Measurements from ENCODE around the gene TTC4.
"Not testable (repeated sequence)": the region's sequence is repeated elsewhere in the genome, so short reads cannot be mapped to it uniquely, and the experiment has no call there.

TTC4 gene

DNA sequence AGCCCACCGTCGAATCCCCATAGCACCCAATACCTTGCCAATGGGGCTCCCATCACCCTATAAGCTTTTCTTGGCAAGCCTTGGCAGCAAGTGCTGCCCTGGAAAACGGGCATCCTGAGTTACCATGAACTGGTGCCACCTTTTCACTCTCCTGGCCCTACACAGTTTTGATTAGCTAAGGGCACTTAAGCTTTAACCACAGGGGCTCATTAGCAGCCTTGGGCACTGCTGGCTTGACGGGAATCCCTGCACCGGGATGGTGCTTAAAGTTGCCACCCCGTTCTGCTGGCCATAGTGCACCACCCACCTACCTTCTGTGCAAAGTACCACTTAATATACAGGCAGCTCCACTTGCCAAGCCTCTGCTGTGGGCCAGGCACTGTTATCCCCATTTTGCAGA is 34.9 kb downstream of the TTC4 start:
- DNase-seq (ENCODE audit: low read depth): no peak

DNA sequence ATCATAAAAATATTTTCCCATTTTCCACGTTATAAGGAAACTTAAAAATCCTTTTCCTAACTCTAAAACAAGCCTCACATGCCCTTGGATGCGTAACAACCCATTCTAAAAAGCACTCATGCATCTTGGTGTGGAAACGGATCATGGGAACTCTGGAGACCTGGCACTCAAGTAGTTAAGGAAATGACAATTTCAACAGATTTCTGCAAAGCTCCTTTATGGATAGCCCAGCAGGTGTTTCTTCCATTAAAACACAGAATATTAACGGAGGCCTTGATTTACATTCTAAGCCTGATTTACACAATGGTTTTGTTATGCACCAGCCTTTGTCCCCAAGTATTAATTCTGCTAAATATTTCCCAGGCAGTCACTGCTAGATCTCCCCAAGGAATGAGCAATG is 35.8 kb downstream of the TTC4 start:
- DNase-seq (ENCODE audit: low read depth): no peak

DNA sequence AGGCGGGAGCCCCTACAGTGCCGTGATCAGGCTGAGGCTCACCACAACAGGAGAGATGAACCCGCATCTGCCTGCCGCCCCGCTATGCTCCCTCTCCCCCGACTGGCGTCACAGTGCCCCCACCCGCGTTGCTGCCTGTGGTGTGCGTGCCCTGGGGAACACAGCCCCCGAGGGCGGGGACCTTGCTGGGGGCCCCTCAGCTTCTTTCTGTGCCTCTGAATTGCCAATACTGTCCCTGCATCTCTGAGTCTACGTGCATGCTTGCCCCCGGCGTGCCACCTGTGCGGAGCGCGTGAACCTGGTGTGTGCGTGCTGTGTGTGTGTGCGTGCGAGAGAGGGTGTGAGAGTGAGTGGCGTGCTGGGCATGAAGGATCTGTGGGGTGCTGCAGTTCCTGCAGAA is 38.4 kb downstream of the TTC4 start:
- no peak for DNase-seq (ENCODE audit: low read depth)

DNA sequence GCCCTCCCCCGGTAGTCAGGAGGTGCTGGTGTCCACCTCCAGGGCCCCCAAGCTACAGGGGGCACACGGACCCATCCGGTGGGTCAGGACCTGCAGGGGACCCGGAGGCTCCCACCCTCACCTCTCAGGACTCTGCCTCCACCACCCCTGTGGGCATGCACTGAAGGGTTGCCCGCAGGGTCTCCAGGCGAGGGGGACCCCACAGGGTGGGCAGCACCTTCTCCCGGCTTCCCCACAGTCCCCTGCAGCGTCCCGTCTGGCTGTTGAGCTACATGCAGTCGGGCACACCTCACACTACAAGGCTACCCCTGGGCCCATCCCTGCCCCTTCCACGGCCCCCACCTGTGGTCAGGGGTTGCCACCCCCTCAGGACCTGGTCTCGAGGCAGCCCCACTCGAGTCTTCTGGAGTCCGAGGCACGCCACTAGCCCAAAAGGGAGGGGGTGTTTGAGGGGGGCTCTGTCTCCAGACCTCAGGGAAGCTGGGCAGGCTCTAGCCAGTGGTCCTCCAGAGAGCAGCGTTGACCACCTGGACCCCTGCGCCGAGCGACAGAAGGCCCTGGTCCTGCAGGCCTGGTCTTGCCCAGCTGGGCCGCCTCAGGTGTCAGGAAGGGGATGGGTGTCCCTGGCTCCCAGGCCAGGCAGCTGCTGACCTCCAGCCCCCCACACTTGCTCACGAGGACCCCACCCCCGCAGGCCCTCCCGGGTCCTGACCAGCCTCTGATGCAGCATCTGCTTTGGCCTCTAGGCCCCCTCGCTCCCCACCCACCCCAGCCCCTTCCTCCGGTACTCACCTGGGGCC is 39.0 kb downstream of the TTC4 start:
- no peak for DNase-seq (ENCODE audit: low read depth)

DNA sequence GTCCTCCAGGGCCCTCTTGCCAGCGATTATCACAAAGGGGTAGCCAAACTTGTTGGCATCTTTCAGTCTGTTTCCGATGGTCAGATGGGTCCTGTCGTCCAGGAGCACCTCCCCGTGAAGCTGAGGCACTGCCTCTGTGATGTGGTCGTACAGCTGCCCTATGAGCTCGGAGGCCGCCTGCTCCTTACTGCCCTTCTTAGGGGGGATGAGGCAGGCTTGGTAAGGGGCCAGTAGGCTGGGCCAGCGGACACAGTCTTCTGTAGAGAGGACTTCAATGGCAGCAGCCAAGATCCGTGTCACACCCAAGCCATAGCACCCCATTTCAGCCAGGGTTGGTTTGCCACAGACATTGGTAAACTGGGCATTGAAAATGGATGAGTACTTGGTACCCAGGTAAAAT is 42.2 kb downstream of the TTC4 start:
- DNase-seq (ENCODE audit: low read depth): no peak

DNA sequence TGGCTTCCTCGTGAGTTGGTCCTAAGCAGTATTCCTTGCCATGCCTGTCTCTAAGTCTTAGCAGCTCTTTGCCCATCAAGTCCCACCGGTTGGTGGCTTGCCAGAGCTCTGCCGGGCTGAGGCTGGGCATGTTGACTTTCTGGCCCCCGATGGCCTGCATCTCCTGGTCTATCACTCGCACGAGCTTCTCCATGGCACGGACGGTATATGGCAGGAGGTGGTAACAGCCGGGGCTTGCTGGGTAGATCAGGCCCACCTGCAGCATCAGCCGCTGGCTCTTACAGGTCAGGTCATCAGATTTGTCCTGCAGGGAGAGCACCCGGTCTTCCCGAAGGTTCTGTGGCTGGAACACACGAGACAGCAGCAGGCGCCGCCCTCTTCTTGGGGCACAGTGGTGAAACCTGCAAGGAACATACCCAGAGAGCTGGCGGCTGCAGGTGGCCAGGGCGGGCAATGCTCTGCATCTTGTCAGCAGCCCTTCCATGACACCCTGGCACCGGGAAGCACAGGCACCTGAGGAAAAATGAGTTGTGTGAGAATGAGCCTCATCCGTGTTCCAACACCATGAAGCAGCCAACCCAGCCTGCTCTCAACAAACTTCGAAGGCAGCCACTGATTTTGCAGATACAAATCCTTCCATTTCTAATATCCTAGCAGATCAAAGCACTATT is 43.2 kb downstream of the TTC4 start:
- DNase-seq (ENCODE audit: low read depth): no peak

DNA sequence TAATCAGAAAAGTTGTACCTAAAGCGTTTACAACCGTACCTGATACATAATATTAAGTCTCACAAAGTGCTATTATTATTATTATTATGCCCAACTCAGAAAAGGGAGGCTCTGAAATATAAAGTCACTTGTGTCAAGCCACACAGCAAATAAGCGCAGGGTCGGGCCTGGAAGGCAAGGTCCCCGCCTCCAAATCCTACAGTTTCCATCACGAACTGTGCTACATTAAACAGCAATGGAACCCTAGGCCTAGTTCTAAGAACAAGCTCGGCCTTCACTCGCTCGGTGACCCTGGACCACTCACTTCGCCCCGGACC is 48.1 kb downstream of the TTC4 start:
- DNase-seq (ENCODE audit: low read depth): no peak

DNA sequence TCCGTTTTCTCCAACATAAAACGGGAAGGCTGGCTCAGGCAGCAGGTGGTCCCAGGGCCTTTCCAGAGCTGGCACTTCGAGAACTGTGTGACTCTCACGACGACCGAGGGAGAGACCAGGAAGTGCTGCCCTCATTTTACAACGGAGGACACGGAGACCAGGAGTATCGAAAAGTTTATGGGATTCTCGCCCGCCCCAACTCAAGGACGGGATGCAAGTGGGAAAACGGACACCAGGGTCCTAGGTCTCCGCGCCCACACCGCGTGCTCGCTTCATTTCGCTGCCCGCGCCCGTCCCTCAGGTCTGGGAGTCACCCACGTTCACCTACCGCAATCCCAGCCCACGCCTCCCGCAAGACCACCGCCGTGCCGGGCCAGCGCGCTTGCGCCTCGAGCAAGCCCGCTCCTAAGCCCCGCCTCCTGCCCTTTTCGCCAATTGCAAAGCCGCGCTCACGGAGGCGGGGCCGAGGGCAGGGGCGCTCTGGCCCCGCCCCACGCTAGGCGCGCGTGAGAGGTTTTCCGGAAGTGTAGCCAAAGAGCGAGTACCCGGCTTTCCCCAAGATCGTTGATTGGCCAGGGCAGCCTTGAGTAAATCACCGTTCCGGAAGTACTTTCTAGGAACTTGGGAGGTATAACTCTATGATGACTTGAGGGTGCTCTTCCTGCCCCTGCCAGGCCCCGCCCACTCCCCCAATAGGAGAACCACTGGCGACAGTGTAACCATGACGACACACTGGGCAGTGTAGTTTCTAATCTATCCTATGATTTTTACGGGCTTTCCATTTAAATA is 48.7 kb downstream of the TTC4 start, which contains the start of gene PARS2:
TSS of gene PARS2 (minus strand) at position 391 of the 789 bp plus-strand sequence. CDS start 5,362 bp downstream, outside the sequence.
- peak; percentile 100 for DNase-seq (ENCODE audit: low read depth)

DNA sequence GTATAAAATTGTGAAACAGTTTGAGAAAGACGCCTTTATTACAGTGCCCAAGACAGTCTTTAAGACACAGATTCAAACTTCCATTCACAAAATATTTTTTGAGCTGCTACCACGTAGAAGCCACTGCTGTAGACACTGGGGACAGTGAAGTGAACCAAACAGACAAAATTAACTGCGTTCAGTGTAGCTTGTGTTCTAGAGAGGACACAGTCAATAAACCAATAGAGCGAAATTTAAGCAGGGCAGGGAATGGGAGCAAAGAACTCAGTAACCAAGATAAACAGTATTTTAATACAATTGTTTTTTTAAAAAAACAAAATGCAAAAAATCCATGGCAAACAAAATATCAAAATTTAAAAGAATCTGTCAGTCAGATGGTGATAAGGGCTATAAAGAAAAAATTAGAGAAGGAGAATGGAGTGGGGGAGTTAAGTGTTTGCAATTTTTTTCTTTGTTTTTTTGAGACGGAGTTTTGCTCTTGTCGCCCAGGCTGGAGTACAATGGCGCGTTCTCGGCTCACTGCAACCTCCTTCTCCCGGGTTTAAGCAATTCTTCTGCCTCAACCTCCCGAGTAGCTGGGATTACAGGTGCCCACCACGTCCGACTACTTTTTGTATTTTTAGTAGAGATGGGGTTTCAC is 49.4 kb downstream of the TTC4 start:
- no peak for DNase-seq (ENCODE audit: low read depth)

DNA sequence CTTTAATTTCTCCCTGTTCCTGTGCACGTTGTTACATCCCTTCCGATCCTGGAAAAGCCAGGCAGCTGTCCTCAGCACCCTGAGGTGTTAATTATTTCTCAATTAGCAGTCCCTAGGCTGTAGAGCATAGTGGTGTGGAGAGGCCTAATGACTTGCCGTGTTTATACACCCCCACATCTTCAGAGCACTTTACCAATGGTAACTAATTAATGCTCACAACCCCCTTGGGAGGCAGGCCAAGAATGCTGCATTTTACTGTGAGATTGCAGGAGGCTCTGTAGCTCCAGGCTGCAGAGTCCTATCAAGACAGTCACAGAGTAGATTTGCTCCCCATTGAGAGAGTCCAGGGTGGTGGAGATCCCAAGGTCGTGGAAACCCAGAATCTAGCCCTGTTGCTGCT is 51.1 kb downstream of the TTC4 start:
- DNase-seq (ENCODE audit: low read depth): no peak

DNA sequence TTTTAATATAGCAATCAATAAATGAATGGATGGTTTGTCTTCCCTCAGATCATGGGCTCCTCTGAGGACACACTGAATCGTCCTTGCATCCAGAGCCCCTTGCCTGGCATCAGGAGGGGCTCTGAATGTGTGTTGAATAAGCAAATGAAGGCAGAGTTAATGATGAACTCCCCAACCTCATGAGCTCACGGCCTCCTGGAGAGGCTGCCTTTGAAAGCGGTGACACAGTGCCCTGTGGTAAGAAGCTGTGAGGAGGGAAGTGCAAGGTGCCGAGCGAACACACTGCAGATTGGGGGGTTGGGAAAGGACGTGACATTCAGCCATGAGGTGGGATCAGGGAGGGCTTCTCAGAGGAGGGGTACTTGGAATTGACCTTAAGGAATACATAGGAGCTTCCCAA is 51.9 kb downstream of the TTC4 start:
- no peak for DNase-seq (ENCODE audit: low read depth)

DNA sequence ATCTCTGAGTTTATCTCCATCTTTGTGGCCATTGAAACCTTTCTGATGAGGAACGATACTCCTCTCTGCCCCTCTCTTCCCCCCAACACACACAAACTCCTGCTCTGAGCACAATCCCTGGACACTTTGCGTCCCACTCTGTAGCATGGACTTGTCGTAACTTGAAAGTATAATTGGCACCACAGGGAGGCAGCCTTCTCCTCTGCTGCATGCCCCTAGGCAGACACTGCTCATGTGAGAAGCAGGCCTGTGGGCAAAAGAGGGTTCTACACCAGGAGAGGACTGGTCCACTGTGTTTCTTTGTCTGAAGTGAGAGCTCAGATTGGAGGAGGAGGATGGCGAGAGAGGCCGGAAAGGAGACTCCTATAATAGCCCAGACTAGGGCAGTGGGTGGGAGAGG is 52.4 kb downstream of the TTC4 start:
- peak; percentile 23 for DNase-seq (ENCODE audit: low read depth)

DNA sequence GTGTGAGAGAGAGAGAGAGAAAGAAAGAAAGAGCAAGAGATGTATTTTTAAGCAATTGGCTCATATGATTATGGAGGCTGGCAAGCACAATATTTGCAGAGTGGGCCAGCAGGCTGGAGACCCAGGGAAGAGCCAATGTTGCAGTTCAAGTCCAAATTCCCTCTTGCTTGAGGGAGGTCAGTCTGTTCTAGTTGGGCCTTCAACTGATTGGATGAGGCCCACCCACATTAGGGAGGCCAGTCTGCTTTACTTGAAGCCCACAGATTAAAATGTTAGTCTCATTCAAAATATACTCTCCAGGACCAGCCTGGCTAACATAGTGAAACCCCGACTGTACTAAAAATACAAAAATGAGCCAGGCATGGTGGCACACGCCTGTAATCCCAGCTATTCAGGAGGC is 57.3 kb downstream of the TTC4 start:
- no peak for DNase-seq (ENCODE audit: low read depth)

DNA sequence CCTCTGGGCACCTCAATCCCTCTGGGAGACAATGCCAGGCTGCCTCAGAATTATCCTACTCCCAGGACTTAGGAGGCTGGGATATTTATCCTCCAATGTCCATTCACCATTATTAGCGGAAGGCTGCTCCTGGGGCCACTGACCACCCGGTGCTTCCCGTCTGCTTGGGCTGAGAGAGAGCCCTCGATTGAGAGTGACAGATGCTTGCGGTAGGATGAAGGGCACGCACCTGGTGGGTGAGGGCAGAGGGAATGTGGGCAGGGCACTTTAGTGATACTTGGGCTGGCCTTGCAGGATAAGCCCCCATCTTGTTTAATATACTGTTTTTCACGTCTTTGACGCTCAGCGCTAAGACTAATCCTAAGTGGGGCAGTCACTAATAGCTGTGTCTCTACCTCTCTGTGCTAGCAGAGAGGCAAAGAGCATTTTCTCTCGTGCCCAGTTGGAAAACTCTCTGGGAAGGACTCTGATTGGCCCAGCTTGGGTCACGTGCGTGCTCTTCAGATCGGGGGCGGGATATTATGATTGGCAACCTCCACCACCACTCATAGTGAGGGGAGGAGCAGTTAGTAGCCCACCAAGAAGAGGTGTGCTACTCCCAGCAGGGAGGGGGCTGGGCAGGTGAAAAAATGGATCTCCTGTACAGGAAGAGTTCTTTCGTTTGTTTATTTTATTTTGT is 59.3 kb downstream of the TTC4 start:
- DNase-seq (ENCODE audit: low read depth): peak; percentile 66

DNA sequence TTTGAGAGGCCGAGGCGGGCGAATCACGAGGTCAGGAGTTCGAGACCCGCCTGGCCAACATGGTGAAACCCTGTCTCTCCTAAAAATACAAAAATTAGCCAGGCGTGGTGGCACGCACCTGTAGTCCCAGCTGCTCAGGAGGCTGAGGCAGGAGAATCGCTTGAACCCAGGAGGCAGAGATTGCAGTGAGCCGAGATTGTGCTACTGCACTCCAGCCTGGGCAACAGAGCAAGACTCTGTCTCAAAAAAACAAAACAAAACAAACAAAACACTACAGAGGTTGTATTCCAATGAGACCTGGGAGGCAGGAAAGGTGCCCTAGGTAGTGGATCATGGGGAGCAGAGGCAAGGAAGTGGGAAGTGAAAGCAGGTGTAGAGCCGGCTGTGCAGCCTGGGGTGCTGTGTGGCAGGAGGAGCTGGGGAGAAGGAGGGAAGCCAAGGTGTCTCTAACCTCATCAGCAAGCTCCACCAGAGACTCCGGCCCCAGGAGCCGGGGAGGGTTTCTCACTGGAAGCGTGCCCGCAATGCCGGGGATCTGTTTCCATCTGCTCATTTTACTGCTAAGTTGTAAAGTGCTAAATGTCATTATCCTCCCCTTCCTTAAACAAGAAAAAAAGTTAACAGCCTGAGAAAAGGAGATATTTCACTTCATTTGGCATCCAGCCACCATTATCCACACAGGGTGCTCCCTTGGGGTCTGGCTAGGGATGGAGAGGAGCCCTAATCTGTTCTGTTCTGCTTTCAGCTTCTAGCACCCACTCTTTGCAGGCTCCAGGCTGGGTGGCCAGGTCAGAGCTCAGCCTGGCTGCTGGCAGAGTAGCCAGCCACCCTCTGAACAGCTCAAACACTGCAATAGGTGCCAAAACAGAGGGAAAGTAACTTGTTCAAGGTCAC is 60.4 kb downstream of the TTC4 start:
- not testable (repeated sequence) for DNase-seq (ENCODE audit: low read depth)

DNA sequence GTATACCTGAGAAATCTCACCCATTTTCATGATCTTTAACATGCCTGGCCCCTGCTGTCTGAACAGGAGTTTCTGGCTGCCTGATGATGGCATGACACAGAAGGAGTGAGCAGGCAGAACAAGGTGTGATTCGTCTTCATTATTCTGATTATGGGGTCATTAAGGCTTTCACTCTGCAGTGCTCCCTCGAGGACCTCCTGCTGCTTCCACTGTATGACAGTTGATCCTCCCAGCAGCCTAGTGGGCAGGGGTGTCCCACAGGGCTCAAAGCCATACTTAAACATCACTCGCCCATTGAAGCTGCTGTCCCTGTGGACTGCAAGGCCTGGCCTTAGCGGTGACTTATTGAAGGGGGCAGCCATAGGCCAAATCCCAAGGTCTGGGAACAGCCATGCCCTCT is 61.4 kb downstream of the TTC4 start:
- no peak for DNase-seq (ENCODE audit: low read depth)

DNA sequence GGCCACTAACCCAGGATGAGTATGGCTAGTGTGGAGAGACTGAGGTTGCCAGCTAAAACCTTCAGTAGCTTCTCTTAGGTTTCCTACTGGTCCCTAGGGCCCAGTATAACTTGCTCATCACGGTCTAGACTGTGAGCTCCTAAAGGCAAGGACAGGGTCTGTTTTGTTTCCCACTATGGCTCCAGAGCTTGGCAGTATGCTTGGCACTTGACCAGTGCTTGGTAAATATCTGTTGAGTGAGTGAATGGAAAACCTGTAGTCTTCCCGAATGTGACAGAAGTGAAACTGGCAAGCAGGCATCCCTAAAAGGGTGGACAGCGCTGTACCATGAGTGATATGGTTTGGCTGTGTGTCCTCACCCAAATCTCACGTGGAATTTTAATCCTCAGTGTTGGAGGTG is 61.8 kb downstream of the TTC4 start:
- DNase-seq (ENCODE audit: low read depth): no peak

DNA sequence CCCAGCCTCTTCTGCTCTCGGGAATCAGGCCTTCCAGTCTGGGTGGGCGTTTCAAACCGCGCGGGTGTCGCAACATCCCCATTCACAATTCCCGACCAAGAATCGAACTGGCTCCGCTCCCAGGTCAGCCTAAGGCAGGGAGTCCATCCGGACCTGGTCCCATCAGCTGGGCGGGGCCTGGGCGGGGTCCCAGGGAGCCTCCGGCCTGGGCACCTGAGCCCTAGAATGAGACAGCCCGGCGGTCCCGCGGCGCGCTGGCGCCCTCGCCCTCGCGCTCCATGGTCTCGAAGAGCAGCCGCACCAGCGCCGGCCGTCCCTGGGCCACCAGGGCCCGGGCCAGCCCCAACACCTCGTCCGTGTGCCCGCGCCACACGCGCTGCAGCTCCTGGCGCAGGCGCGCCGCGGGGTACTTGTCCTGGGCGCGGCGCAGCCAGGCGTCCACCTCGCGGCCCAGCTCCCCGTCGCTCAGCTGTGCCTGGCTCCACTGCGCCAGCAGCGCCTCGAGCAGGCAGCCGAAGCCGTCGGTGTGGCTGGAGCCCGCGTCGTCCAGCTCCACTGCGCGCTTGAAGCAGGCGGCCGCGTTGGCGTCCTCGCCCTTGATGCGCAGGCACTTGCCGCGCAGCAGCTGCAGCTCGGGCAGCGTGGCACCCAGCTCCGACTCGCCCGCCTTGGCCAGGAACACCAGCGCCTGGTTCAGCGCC is 65.5 kb downstream of the TTC4 start:
- no peak for DNase-seq (ENCODE audit: low read depth)

DNA sequence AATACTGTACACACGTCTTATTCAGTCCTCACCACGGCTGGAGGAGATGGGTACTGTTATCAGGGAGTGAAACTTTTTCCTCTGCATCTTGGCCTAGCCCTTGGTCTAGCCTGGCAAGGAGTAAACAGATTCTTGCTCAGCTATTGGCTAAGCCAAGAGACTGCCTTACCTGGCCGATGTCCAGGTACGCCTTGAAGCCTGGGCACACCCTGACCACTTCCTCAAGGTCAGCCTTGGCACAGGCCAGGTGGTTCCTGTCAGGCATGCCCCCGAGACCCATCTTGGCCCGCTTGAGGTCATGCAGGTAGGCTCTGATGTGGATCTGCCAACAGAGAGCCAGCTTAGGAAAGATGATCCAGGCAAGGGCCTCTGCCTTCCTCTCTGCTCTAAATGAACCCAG is 66.5 kb downstream of the TTC4 start:
- DNase-seq (ENCODE audit: low read depth): no peak

DNA sequence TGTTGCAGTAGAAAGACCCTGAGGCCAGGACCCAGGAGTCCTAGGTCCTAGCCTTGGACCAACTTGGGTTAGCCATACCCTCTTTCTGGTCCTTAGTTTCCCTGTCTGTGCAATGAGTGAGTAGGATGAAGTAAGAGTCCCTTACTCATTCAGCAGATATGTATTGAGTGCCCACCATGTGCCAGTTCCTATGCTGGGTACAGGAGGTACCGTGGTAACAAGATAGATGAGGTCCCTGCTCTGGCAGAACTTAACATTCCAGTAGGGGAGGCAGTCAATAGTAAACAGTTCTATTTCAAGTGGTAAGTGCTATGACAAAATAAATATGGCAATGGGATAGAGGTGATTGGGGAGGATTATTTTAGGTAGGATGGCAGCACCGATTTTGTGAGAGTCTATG is 66.9 kb downstream of the TTC4 start:
- no peak for DNase-seq (ENCODE audit: low read depth)

All from ELR (cell line).